Loucy (cell line): ENCODE data around the gene FBXL13.
"Not testable (repeated sequence)": the region's sequence is repeated elsewhere in the genome, so short reads cannot be mapped to it uniquely, and the experiment has no call there.

Source experiments
- H2AFZ ChIP-seq: fragments of 200-600 bp; sonication (generic); 2 replicates; pipeline ENCODE4 v1.6.0; 2016; ENCODE audit warnings: antibody characterized with exemption, mild to moderate bottlenecking, low read length, moderate library complexity
- H3F3A ChIP-seq: fragments of 200-600 bp; 2 replicates; pipeline ENCODE4 v1.6.0; 2016; ENCODE audit warnings: antibody characterized with exemption, low read depth, mild to moderate bottlenecking
- H3K27me3 ChIP-seq: fragments of 200-600 bp; sonication (generic); 2 replicates; pipeline ENCODE4 v1.6.1; 2014; ENCODE audit warnings: low read length, mild to moderate bottlenecking; ENCODE audit not compliant: insufficient read depth, poor library complexity, severe bottlenecking
- H3K36me3 ChIP-seq: fragments of 200-600 bp; sonication (generic); 2 replicates; pipeline ENCODE4 v1.6.1; 2016; ENCODE audit warnings: low read length; ENCODE audit not compliant: insufficient read depth
- H3K4me1 ChIP-seq: fragments of 200-600 bp; sonication (generic); 2 replicates; pipeline ENCODE4 v1.5.1; 2014; ENCODE audit warnings: low read length, mild to moderate bottlenecking; ENCODE audit not compliant: insufficient read depth, poor library complexity, severe bottlenecking
- H3K4me2 ChIP-seq: fragments of 200-600 bp; sonication (generic); 2 replicates; pipeline ENCODE4 v1.6.0; 2014; ENCODE audit warnings: antibody characterized with exemption, low read length, low read depth, mild to moderate bottlenecking; ENCODE audit not compliant: poor library complexity, severe bottlenecking
- H3K4me3 ChIP-seq: fragments of 200-600 bp; sonication (generic); 2 replicates; pipeline ENCODE4 v1.5.1; 2014; ENCODE audit warnings: low read length, mild to moderate bottlenecking, mixed read lengths; ENCODE audit not compliant: poor library complexity, severe bottlenecking
- H3K79me2 ChIP-seq: fragments of 200-600 bp; sonication (generic); 2 replicates; pipeline ENCODE4 v1.6.1; 2014; ENCODE audit warnings: low read length; ENCODE audit not compliant: insufficient read depth
- H3K9ac ChIP-seq: fragments of 200-600 bp; sonication (generic); 2 replicates; pipeline ENCODE4 v1.6.0; 2014; ENCODE audit warnings: mild to moderate bottlenecking, low read depth, low read length, moderate library complexity; ENCODE audit not compliant: poor library complexity, severe bottlenecking
- H3K9me2 ChIP-seq: fragments of 200-600 bp; sonication (generic); replicated peaks from 2 replicates; pipeline ENCODE4 v1.6.1; 2016; ENCODE audit warnings: low read depth, low read length, mixed read lengths
- H3K9me3 ChIP-seq: fragments of 200-600 bp; sonication (generic); 2 replicates; pipeline ENCODE4 v1.6.1; 2014; ENCODE audit warnings: mild to moderate bottlenecking, antibody characterized with exemption, low read length, low read depth; ENCODE audit not compliant: insufficient read depth
- H4K20me1 ChIP-seq: fragments of 200-600 bp; sonication (generic); 2 replicates; pipeline ENCODE4 v1.6.0; 2014; ENCODE audit warnings: antibody characterized with exemption, low read length, mild to moderate bottlenecking; ENCODE audit not compliant: insufficient read depth, poor library complexity, severe bottlenecking

The FBXL13 gene

DNA sequence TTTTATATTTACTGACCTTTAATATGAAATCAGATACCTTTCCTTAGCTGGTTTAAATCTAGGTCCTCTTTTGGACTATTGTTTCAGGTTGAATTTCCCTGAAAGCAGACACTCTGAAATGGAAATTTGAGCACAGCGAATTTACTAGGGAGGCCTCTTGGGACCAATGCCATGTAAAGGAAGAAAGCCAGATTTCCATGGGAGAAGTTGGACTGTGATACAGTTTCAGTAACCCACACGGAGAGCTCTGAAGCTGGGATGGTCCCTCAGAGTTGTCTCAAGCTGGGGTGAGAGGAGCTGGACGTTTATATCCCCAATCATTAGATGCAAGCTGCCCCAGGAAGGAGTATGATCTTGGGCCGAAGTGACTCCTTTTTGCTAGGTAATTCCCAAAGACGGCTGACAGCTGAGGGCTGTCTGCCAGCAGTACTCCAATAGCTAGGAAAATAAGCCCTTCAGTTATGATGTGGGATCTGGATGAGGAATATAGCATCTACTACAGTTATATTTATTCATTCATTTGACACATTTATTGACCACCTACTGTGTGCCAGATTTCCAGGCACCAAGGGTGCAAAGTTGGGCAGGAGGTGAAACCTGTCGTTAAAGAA, 311.2 kb downstream of the FBXL13 start:
- H3K4me2 ChIP-seq, H3K9ac ChIP-seq, H3F3A ChIP-seq, H4K20me1 ChIP-seq, H3K9me3 ChIP-seq, H3K4me1 ChIP-seq, H3K79me2 ChIP-seq, H3K9me2 ChIP-seq, H3K27me3 ChIP-seq, H3K36me3 ChIP-seq, H2AFZ ChIP-seq, H3K4me3 ChIP-seq: not testable (repeated sequence)
